ENCODE results near the gene YEATS2. TPM values are rescaled to one million over a fixed set of nuclear protein-coding genes. Genes with fewer than 3 reads are reported as not detected.

Gene YEATS2
- total RNA-seq, 4 donors from 2014 or later: 26.7 to 45.0 (median 27.8) TPM

DNA sequence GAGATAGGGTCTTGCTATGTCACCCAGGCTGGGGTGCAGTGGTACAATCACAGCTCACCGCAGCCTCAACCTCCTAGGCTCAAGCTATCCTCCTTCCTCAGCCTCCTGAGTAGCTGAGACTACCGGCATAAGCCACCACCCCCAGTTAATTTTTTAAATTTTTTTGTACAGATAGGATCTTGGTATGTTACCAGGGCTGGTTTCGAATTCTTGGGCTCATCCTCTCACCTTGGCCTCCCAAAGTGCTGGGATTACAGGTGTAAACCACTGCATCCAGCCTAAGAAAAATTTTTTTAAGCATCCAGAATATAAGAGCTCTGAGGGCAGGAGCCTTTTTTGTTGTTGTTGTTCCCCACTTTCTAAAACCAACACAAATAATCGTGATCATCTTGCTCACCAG is 142.2 kb downstream of the YEATS2 start:
- Histone ChIP-seq H3K36me3 (peaks cover 0 to 88% (median 3%) of the 10 kb centered on the region in 3 donors), H3K4me3 (no peak overlapping the region), H3K9me3 (no peaks in the 10 kb centered on the region), H3K27ac (no peak overlapping the region), H3K4me1 (no peaks in the 10 kb centered on the region), H3K27me3 (no peaks in the 10 kb centered on the region)
- no peak for TF ChIP-seq POLR2A (IDR thresholded peaks at IDR 0.05)
- TF ChIP-seq, protein P1, sequence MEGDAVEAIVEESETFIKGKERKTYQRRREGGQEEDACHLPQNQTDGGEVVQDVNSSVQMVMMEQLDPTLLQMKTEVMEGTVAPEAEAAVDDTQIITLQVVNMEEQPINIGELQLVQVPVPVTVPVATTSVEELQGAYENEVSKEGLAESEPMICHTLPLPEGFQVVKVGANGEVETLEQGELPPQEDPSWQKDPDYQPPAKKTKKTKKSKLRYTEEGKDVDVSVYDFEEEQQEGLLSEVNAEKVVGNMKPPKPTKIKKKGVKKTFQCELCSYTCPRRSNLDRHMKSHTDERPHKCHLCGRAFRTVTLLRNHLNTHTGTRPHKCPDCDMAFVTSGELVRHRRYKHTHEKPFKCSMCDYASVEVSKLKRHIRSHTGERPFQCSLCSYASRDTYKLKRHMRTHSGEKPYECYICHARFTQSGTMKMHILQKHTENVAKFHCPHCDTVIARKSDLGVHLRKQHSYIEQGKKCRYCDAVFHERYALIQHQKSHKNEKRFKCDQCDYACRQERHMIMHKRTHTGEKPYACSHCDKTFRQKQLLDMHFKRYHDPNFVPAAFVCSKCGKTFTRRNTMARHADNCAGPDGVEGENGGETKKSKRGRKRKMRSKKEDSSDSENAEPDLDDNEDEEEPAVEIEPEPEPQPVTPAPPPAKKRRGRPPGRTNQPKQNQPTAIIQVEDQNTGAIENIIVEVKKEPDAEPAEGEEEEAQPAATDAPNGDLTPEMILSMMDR (IDR thresholded peaks at IDR 0.05): no peak
- no peak for TF ChIP-seq EP300 (IDR thresholded peaks at IDR 0.05)
- no peak for DNase-seq (ENCODE audit: low spot score in 2 of 2)
- 96 to 98% methylated on average over 4 of the region's 4 CpGs for WGBS, 2 donors

DNA sequence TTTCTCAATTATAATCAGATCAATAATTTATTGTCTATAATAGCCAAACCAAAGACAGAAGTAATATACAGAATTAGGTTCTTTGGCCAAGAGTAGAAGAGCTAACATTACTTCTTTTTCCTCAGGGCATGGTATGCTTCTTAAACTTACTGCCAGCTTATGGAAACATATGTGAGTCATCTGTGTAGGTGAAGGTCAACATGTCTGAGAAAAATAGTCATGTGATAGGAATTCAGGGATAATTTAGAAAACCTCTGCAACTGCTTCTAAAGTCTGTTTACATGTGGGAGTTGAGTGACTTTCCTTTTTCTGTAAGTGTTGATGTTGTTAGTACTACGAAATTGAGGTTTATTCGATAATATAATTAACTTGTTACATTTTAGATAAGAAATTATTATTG is 147.0 kb downstream of the YEATS2 start:
- no peak overlapping the region for H3K27ac ChIP-seq

DNA sequence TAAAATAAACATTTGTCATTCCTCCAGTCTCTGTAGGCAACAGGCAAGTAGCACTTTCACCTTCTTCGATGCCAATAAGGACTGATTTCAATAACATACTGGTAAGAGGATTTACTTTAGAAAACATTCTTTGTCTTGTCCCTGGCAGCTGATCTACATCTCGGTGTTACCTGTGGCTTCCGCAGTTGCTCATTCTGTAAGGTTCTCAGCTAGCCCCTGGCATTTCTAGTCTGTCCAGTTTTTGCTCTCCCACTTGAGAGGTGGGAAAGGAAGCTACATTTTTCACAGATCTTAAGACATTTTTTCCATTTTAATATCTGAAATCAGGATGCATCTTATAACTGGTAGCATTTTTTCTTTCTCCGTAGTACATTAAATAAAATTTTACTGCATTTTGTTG is 147.5 kb downstream of the YEATS2 start:
- no peaks in the 10 kb centered on the region for H3K27me3 ChIP-seq
- no peaks in the 10 kb centered on the region for H3K9me3 ChIP-seq
- H3K36me3 ChIP-seq: peaks cover 0 to 78% (median 3%) of the 10 kb centered on the region in 3 donors
- no peak overlapping the region for H3K4me3 ChIP-seq
- 88 to 89% methylated on average over 4 of the region's 4 CpGs for WGBS, 2 donors
- H3K27ac ChIP-seq: no peak overlapping the region
- no peak for TF ChIP-seq POLR2A (IDR thresholded peaks at IDR 0.05)
- no peaks in the 10 kb centered on the region for H3K4me1 ChIP-seq
- DNase-seq (ENCODE audit: low spot score in 2 of 2): no peak

More for the DNA sequence above, 147.0 kb downstream of the YEATS2 start:
- 74% methylated on average over 2 of the region's 2 CpGs for WGBS, 2 donors
- no peak for TF ChIP-seq EP300 (IDR thresholded peaks at IDR 0.05)
- TF ChIP-seq POLR2A (IDR thresholded peaks at IDR 0.05): no peak
- TF ChIP-seq, protein P1 (IDR thresholded peaks at IDR 0.05): no peak
- H3K4me3 ChIP-seq: no peak overlapping the region
- no peaks in the 10 kb centered on the region for H3K9me3 ChIP-seq
- H3K36me3 ChIP-seq: peaks cover 0 to 83% (median 3%) of the 10 kb centered on the region in 3 donors
- no peaks in the 10 kb centered on the region for H3K27me3 ChIP-seq
- H3K4me1 ChIP-seq: no peaks in the 10 kb centered on the region
- DNase-seq (ENCODE audit: low spot score in 2 of 2): no peak

DNA sequence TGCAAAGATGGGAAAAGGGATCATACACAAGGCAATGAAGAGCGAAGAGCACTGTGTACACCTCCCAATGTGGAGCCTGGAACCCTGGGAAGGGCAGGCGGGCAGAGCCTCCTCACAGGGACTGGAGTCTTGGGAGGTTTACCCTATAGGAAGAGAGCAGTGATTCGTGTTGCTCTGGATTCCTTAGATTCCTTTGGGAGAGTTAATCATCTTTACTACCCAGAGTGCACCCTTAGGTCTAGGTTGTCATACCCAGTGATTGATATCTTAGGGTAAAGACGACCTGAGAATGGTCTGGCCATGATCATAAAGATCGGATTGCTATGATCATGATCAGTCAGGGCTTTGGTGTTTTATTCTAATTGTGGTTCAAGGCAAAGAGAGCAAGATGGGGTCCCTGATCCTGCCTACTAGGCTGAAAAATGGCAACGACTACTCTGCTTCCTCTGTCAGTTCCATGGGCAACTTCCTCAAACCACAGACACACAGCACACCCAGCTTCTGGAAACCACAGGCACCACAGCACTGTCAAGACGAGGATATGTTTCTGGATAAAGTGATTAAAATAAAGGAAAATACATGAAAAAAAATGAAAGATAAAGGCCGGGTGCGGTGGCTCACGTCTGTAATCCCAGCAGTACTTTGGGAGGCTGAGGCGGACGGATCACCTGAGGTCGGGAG is 148.2 kb downstream of the YEATS2 start:
- Histone ChIP-seq H3K36me3 (peaks cover 0 to 72% (median 3%) of the 10 kb centered on the region in 3 donors), H3K4me3 (no peak overlapping the region), H3K27ac (no peak overlapping the region), H3K27me3 (no peaks in the 10 kb centered on the region), H3K4me1 (no peaks in the 10 kb centered on the region), H3K9me3 (no peaks in the 10 kb centered on the region)
- DNase-seq (ENCODE audit: low spot score in 2 of 2): no peak
- WGBS, 2 donors: 78 to 82% methylated on average over 13 of the region's 13 CpGs
- TF ChIP-seq POLR2A (IDR thresholded peaks at IDR 0.05): no peak
- TF ChIP-seq, protein P1 (IDR thresholded peaks at IDR 0.05): no peak
- TF ChIP-seq EP300 (IDR thresholded peaks at IDR 0.05): no peak

DNA sequence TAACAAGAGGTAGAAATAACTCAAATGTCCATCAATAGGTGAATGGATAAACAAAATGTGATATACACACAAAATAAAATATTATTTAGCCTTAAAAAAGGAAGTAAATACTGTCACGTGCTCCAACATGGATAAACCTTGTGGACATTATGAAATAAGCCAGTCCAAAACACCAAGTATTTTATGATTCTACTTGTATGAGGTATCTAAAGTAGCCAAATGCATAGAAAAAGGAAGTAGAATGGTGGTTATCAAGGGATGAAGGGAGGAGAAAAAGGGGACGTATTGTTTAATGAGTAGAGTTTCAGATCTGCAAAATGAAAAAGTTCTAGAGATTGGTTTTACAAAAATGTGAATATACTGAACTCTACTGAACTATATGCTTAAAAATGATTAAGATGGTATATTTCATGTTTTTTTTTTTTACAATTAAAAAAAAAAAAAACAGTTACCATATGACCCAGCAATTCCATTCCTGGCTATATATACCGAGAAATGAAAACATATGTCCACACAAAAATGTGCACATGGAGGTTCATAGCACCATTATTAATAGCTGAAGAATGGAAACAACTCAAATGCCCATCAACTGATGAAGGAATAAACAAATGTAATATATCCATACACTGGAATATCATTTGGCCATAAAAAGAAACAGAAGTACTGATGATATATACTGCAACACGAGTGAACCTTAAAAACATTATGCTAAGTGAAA is 156.9 kb downstream of the YEATS2 start:
- WGBS, 2 donors: 87 to 89% methylated on average over 4 of the region's 4 CpGs
- H3K4me3 ChIP-seq: no peak overlapping the region

DNA sequence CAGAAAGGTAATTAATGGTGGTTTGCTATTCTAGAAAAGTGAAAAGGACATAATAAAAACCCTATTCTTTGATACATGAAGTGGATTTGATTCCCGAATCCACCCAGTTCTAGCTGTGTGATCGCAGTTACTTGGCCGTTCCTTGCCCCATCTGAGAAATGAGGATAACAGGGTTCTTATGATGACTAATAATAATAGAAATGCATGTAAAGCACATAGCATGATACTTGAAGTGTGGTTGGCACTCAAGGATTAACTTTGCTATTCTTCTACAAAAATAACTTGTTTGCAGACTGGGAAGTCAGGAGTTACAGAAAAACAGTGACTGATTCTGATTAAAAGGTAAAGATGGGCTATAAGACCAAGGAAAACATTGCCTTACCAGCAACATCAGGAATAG is 160.3 kb downstream of the YEATS2 start:
- Histone ChIP-seq H3K9me3 (no peaks in the 10 kb centered on the region), H3K36me3 (peaks cover 4 to 79% (median 16%) of the 10 kb centered on the region in 3 donors), H3K4me3 (no peak overlapping the region)

More for the DNA sequence above, 156.9 kb downstream of the YEATS2 start:
- H3K9me3 ChIP-seq: no peaks in the 10 kb centered on the region
- H3K4me1 ChIP-seq: no peaks in the 10 kb centered on the region
- DNase-seq (ENCODE audit: low spot score in 2 of 2): no peak
- H3K27ac ChIP-seq: no peak overlapping the region
- peaks cover 0 to 58% (median 0%) of the 10 kb centered on the region in 3 donors for H3K36me3 ChIP-seq
- H3K27me3 ChIP-seq: no peaks in the 10 kb centered on the region
- TF ChIP-seq POLR2A (IDR thresholded peaks at IDR 0.05): no peak

More for the DNA sequence above, 160.3 kb downstream of the YEATS2 start:
- DNase-seq (ENCODE audit: low spot score in 2 of 2): no peak
- no peak for TF ChIP-seq EP300 (IDR thresholded peaks at IDR 0.05)
- TF ChIP-seq POLR2A (IDR thresholded peaks at IDR 0.05): no peak
- TF ChIP-seq, protein P1 (IDR thresholded peaks at IDR 0.05): no peak
- H3K27ac ChIP-seq: no peak overlapping the region
- H3K27me3 ChIP-seq: no peaks in the 10 kb centered on the region
- H3K4me1 ChIP-seq: no peaks in the 10 kb centered on the region
- 90 to 92% methylated on average over 3 of the region's 3 CpGs for WGBS, 2 donors
